Measurements from ENCODE around the gene RECQL5. TPM values are rescaled to one million over a fixed set of nuclear protein-coding genes. Genes with fewer than 3 reads are reported as not detected.

RECQL5 gene
- total and polyA plus RNA-seq, 4 donors: 16.4 to 32.5 (median 29.8) TPM

DNA sequence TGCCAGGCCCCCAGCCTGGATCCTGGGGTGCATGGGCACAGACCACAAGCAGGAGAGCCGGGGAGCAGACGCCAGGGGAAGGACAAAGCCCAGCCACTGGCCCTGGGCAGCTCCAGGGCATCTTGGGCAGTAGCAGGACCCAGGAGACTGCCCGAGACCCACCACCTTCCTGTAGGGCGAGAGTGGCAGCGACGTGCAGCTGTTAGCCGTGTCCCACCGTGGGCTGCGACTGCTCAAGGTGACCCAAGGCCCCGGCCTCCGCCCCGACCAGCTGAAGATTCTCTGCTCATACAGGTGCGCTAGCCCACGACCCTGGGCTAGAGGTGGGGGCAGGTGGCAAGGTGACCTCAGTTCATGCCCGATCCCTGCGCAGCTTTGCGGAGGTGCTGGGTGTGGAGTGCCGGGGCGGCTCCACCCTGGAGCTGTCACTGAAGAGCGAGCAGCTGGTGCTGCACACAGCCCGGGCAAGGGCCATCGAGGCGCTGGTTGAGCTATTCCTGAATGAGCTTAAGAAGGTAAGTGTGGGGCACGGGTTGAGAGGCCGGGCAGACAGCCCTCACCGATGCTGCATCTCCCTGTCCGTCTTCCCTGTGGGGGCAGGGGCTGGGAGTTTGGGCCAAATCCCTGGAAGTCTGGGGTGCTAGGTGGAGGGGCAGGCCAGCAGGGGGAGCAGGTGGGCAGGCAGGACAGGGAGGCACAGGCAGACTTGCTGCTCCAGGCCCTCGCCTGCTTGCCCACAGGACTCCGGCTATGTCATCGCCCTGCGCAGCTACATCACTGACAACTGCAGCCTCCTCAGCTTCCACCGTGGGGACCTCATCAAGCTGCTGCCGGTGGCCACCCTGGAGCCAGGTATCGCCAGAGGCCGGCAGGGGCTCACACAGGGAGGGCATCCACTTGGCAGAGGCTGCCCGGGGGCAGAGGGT is 47.2 kb downstream of the RECQL5 start:
- Histone ChIP-seq H3K9me3 (ENCODE audit: control insufficient read depth in 4 of 4, insufficient read depth in 3 of 4, low read length in 3 of 4) (no peaks in the 10 kb centered on the region), H3K36me3 (ENCODE audit: control insufficient read depth in 4 of 4, insufficient read depth in 4 of 4, low read length in 4 of 4) (peaks cover 0 to 73% (median 14%) of the 10 kb centered on the region in 4 donors), H3K4me3 (no peak overlapping the region), H3K4me1 (ENCODE audit: control insufficient read depth in 5 of 5, insufficient read depth in 5 of 5, low read length in 5 of 5) (no peaks in the 10 kb centered on the region), H3K27me3 (ENCODE audit: control insufficient read depth in 3 of 3, insufficient read depth in 3 of 3, low read length in 2 of 3) (no peaks in the 10 kb centered on the region), H3K9ac (ENCODE audit: insufficient read depth in 1 of 2, low read length in 2 of 2) (no peak overlapping the region), H3K27ac (ENCODE audit: low read depth in 1 of 2, low read length in 1 of 2) (no peak overlapping the region)
- TF ChIP-seq CTCF (IDR thresholded peaks at IDR 0.05; ENCODE audit: control extremely low read depth, extremely low read depth): no peak
- DNase-seq: no peak
- 88 to 90% methylated on average over 35 to 36 of the region's 36 CpGs for WGBS, 2 donors
- ATAC-seq (ENCODE audit: insufficient read depth, low FRiP score): no peak

DNA sequence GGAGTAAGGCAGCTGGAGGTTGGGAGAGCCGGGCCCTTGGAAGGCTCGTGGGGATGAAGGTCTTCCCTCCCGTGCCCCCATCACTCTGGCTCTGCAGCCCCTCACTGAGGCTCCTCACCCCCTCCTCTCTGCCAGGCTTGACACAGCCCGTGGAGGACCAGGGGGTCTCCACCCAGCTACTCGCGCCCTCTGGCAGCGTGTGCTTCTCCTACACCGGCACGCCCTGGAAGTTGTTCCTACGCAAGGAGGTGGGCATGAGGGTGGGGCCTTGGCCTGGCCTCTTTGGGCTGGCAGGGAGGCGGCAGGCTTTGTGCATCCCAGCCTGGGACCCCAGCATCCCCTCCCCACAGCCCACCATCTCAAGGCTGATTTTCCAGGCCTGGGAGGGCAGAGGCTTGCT is 49.3 kb downstream of the RECQL5 start:
- WGBS, 2 donors: 92 to 93% methylated on average over 11 of the region's 11 CpGs
- Histone ChIP-seq H3K36me3 (ENCODE audit: control insufficient read depth in 4 of 4, insufficient read depth in 4 of 4, low read length in 4 of 4) (peaks cover 0 to 83% (median 14%) of the 10 kb centered on the region in 4 donors), H3K27me3 (ENCODE audit: control insufficient read depth in 3 of 3, insufficient read depth in 3 of 3, low read length in 2 of 3) (no peaks in the 10 kb centered on the region), H3K4me3 (no peak overlapping the region), H3K27ac (ENCODE audit: low read depth in 1 of 2, low read length in 1 of 2) (no peak overlapping the region), H3K9me3 (ENCODE audit: control insufficient read depth in 4 of 4, insufficient read depth in 3 of 4, low read length in 3 of 4) (no peaks in the 10 kb centered on the region), H3K9ac (ENCODE audit: insufficient read depth in 1 of 2, low read length in 2 of 2) (no peak overlapping the region), H3K4me1 (ENCODE audit: control insufficient read depth in 5 of 5, insufficient read depth in 5 of 5, low read length in 5 of 5) (no peaks in the 10 kb centered on the region)
- no peak for TF ChIP-seq CTCF (IDR thresholded peaks at IDR 0.05; ENCODE audit: control extremely low read depth, extremely low read depth)
- no peak for ATAC-seq (ENCODE audit: insufficient read depth, low FRiP score)
- DNase-seq: no peak

- Histone ChIP-seq H3K4me3 (no peak overlapping the region), H3K9ac (ENCODE audit: insufficient read depth in 1 of 2, low read length in 2 of 2) (no peak overlapping the region), H3K27me3 (ENCODE audit: control insufficient read depth in 3 of 3, insufficient read depth in 3 of 3, low read length in 2 of 3) (no peaks in the 10 kb centered on the region), H3K9me3 (ENCODE audit: control insufficient read depth in 4 of 4, insufficient read depth in 3 of 4, low read length in 3 of 4) (no peaks in the 10 kb centered on the region), H3K27ac (ENCODE audit: low read depth in 1 of 2, low read length in 1 of 2) (no peak overlapping the region), H3K36me3 (ENCODE audit: control insufficient read depth in 4 of 4, insufficient read depth in 4 of 4, low read length in 4 of 4) (peaks cover 0 to 85% (median 14%) of the 10 kb centered on the region in 4 donors), H3K4me1 (ENCODE audit: control insufficient read depth in 5 of 5, insufficient read depth in 5 of 5, low read length in 5 of 5) (no peaks in the 10 kb centered on the region)
- WGBS, 2 donors: 92 to 95% methylated on average over 16 of the region's 16 CpGs
- TF ChIP-seq CTCF (IDR thresholded peaks at IDR 0.05; ENCODE audit: control extremely low read depth, extremely low read depth): no peak
- ATAC-seq (ENCODE audit: insufficient read depth, low FRiP score): no peak
- DNase-seq: no peak
Observed at GRCh38 chr17:75617218-75617617, 49.7 kb downstream of the RECQL5 start.

Data from lung (tissue), 12 donors.